GM23338 (cell line): ENCODE data around the gene GNB5. TPM values are rescaled to one million over a fixed set of nuclear protein-coding genes. Genes with fewer than 3 reads are reported as not detected.

ENCODE experiments used
- ATAC-seq: fragments of 200-7000 bp; cut with Tn5 transposase; 3 replicates; pipeline ENCODE4 v1.9.1; 2020
- DNase-seq: peaks from one replicate; pipeline ENCODE4 v3.0.0-alpha.2; 2015; ENCODE audit warnings: low spot score
- H2AFZ ChIP-seq: fragments of 200-600 bp; sonication (generic); 2 replicates; pipeline ENCODE4 v1.8.0; 2016; ENCODE audit warnings: antibody characterized with exemption, mild to moderate bottlenecking, moderate library complexity
- H3F3A ChIP-seq: fragments of 200-600 bp; sonication (generic); replicated peaks from 2 replicates; pipeline ENCODE4 v1.8.0; 2017; ENCODE audit warnings: antibody characterized with exemption, mixed run types, low read depth
- H3K27ac ChIP-seq: fragments of 200-600 bp; sonication (generic); 2 replicates; pipeline ENCODE4 v1.6.1; 2016; ENCODE audit warnings: low read depth
- H3K27me3 ChIP-seq: fragments of 200-600 bp; sonication (generic); 2 replicates; pipeline ENCODE4 v1.8.0; 2016; ENCODE audit warnings: mild to moderate bottlenecking, mixed run types, moderate library complexity; ENCODE audit not compliant: insufficient read depth
- H3K36me3 ChIP-seq: fragments of 200-600 bp; sonication (generic); 2 replicates; pipeline ENCODE4 v1.8.0; 2016; ENCODE audit warnings: mild to moderate bottlenecking; ENCODE audit not compliant: insufficient read depth
- H3K4me1 ChIP-seq: fragments of 200-600 bp; sonication (generic); 2 replicates; pipeline ENCODE4 v1.8.0; 2016; ENCODE audit warnings: mild to moderate bottlenecking, moderate library complexity; ENCODE audit not compliant: insufficient read depth
- H3K4me2 ChIP-seq: fragments of 200-600 bp; sonication (generic); 2 replicates; pipeline ENCODE4 v1.7.1; 2017; ENCODE audit warnings: mixed run types
- H3K4me3 ChIP-seq: fragments of 200-600 bp; sonication (generic); 2 replicates; pipeline ENCODE4 v1.6.1; 2016; ENCODE audit warnings: mixed run types
- H3K79me2 ChIP-seq: fragments of 200-600 bp; sonication (generic); replicated peaks from 2 replicates; pipeline ENCODE4 v1.8.0; 2017; ENCODE audit warnings: mild to moderate bottlenecking; ENCODE audit not compliant: insufficient read depth
- H3K9me2 ChIP-seq: fragments of 200-600 bp; sonication (generic); 2 replicates; pipeline ENCODE4 v1.8.0; 2017; ENCODE audit not compliant: insufficient read depth
- H4K20me1 ChIP-seq: fragments of 200-600 bp; sonication (generic); replicated peaks from 2 replicates; pipeline ENCODE4 v1.8.0; 2017; ENCODE audit warnings: mild to moderate bottlenecking; ENCODE audit not compliant: insufficient read depth
- H3K27ac Mint-ChIP-seq: 2 replicates; pipeline ENCODE4 v1.8.0; 2020; ENCODE audit warnings: inconsistent platforms, mild to moderate bottlenecking, moderate library complexity, mixed read lengths
- H3K27me3 Mint-ChIP-seq: 3 replicates; pipeline ENCODE4 v1.8.0; 2022; ENCODE audit warnings: low read depth, mild to moderate bottlenecking, moderate library complexity, mixed read lengths, inconsistent platforms; ENCODE audit not compliant: insufficient read depth, poor library complexity
- H3K36me3 Mint-ChIP-seq: 3 replicates; pipeline ENCODE4 v1.8.0; 2021; ENCODE audit warnings: low read depth, mild to moderate bottlenecking, inconsistent platforms, moderate library complexity, mixed read lengths
- H3K4me1 Mint-ChIP-seq: 3 replicates; pipeline ENCODE4 v1.8.0; 2020; ENCODE audit warnings: mild to moderate bottlenecking, inconsistent platforms, mixed read lengths
- H3K4me3 Mint-ChIP-seq: 3 replicates; pipeline ENCODE4 v1.8.0; 2021; ENCODE audit warnings: moderate library complexity, mild to moderate bottlenecking, inconsistent platforms, mixed read lengths
- H3K9me3 Mint-ChIP-seq: 3 replicates; pipeline ENCODE4 v1.8.0; 2020; ENCODE audit warnings: moderate library complexity, mild to moderate bottlenecking, inconsistent platforms, mixed read lengths
- EZH2phosphoT487 ChIP-seq: fragments of 200-600 bp; sonication (generic); IDR thresholded peaks from one replicate; pipeline ENCODE4 v1.8.1; 2018; ENCODE audit warnings: antibody characterized with exemption; ENCODE audit not compliant: unreplicated experiment
- JUNB ChIP-seq: IDR thresholded peaks from one replicate; pipeline ENCODE4 v1.6.1; 2016; ENCODE audit warnings: antibody characterized with exemption; ENCODE audit not compliant: unreplicated experiment
- NANOG ChIP-seq: IDR thresholded peaks from 2 replicates; pipeline ENCODE4 v1.6.1; 2016; ENCODE audit warnings: antibody characterized with exemption, borderline replicate concordance
- STAT1 ChIP-seq: IDR thresholded peaks from one replicate; pipeline ENCODE4 v1.6.1; 2016; ENCODE audit warnings: antibody characterized with exemption; ENCODE audit not compliant: unreplicated experiment
- ZNF114 ChIP-seq: fragments of 250-450 bp; sonication (Bioruptor Pico); IDR thresholded peaks from 2 replicates; pipeline ENCODE4 v1.5.0; 2020; ENCODE audit warnings: mild to moderate bottlenecking, moderate library complexity
- polyA plus RNA-seq: library from polyadenylated mRNA; unstranded; fragments of >200 nt; fragmentation: Nextera tagmentation; extraction: Ambion mirVana; gene quantifications from 2 replicates; pipeline ENCODE4 v1.2.1, GENCODE V29; 2016
- total RNA-seq: library from RNA; depleted of rRNA; stranded (reverse); fragments of >200 nt; shearing (Covaris generic); gene quantifications from 2 replicates; pipeline ENCODE4 v1.2.3, GENCODE V29; 2014
- TF ChIP-seq, protein P1 (sequence below): IDR thresholded peaks from 2 replicates; pipeline ENCODE4 v1.6.1; 2016; ENCODE audit warnings: antibody characterized with exemption
- TF ChIP-seq, protein P2 (sequence below): IDR thresholded peaks from one replicate; pipeline ENCODE4 v1.6.1; 2018; ENCODE audit warnings: antibody characterized with exemption; ENCODE audit not compliant: unreplicated experiment
- TF ChIP-seq, protein P3 (sequence below): fragments of 250-450 bp; sonication (Bioruptor Pico); IDR thresholded peaks from 2 replicates; pipeline ENCODE4 v1.5.0; 2020; ENCODE audit warnings: mild to moderate bottlenecking, moderate library complexity
- TF ChIP-seq, protein P4 (sequence below), 2 experiments: fragments of 200-600 bp in 1 of 2; sonication (generic) in 1 of 2; conservative IDR thresholded peaks; 2 replicates each; pipeline versions ENCODE4 v1.5.1 to v1.6.1; 2016 to 2017; ENCODE audit warnings: antibody characterized with exemption in 2 of 2, low read depth in 2 of 2, mild to moderate bottlenecking in 2 of 2, moderate library complexity in 1 of 2

GNB5 gene
- total and polyA plus RNA-seq, 2 experiments from 2014 or later: 23.0 to 40.8 TPM

DNA sequence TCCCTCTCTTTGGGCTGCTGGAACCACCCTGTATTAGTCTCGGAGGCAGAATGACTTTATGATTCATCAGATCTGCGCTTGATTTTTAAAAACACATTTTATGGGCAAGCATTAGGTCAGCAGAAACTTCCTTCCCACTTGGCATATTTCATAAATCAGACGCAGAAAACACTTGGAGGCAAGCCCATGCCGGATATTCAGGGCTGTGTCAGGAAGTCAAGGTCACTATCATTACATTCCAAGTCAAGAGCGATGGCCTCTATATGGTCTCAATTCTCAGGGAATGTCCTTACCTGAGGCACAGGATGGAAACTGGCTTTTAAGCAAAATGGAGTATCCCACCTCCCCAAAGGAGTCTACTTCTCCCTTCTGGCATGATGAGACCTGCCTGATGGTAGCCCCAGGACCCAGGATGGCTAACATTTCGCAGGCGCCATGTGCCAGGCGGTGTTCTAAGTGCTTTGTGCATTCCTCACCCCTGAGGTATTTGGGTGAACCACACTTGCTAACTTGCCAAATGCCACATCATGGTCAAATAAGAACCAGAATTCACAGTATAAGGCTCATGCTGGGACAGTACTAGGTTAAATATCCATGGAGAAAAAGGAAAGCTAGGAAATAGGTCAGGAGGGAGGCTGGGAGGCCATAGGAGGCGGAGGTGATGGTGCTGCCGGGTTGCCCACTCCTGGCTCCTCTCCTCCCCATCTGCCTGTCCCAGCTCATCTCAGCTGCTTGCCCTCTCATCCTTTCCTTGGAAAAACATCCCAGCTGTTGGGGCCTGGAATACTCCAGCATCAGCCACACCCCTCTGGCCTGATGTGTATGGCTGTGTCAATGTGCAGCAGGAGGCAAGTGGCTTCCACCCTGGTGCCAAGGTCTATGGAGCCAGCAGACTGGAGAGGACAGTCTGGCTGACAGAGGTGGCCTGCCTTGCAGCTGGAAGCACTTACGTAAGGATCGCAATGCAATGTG lies 97.4 kb downstream of the GNB5 start:
- peaks cover 5% of the 10 kb centered on the region; the same call in 2 of the 3 replicates for H3K9me3 Mint-ChIP-seq
- no peak for DNase-seq
- TF ChIP-seq, protein P1, sequence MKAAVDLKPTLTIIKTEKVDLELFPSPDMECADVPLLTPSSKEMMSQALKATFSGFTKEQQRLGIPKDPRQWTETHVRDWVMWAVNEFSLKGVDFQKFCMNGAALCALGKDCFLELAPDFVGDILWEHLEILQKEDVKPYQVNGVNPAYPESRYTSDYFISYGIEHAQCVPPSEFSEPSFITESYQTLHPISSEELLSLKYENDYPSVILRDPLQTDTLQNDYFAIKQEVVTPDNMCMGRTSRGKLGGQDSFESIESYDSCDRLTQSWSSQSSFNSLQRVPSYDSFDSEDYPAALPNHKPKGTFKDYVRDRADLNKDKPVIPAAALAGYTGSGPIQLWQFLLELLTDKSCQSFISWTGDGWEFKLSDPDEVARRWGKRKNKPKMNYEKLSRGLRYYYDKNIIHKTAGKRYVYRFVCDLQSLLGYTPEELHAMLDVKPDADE: no peak
- TF ChIP-seq, protein P2, sequence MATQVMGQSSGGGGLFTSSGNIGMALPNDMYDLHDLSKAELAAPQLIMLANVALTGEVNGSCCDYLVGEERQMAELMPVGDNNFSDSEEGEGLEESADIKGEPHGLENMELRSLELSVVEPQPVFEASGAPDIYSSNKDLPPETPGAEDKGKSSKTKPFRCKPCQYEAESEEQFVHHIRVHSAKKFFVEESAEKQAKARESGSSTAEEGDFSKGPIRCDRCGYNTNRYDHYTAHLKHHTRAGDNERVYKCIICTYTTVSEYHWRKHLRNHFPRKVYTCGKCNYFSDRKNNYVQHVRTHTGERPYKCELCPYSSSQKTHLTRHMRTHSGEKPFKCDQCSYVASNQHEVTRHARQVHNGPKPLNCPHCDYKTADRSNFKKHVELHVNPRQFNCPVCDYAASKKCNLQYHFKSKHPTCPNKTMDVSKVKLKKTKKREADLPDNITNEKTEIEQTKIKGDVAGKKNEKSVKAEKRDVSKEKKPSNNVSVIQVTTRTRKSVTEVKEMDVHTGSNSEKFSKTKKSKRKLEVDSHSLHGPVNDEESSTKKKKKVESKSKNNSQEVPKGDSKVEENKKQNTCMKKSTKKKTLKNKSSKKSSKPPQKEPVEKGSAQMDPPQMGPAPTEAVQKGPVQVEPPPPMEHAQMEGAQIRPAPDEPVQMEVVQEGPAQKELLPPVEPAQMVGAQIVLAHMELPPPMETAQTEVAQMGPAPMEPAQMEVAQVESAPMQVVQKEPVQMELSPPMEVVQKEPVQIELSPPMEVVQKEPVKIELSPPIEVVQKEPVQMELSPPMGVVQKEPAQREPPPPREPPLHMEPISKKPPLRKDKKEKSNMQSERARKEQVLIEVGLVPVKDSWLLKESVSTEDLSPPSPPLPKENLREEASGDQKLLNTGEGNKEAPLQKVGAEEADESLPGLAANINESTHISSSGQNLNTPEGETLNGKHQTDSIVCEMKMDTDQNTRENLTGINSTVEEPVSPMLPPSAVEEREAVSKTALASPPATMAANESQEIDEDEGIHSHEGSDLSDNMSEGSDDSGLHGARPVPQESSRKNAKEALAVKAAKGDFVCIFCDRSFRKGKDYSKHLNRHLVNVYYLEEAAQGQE: no peak
- TF ChIP-seq, protein P3, sequence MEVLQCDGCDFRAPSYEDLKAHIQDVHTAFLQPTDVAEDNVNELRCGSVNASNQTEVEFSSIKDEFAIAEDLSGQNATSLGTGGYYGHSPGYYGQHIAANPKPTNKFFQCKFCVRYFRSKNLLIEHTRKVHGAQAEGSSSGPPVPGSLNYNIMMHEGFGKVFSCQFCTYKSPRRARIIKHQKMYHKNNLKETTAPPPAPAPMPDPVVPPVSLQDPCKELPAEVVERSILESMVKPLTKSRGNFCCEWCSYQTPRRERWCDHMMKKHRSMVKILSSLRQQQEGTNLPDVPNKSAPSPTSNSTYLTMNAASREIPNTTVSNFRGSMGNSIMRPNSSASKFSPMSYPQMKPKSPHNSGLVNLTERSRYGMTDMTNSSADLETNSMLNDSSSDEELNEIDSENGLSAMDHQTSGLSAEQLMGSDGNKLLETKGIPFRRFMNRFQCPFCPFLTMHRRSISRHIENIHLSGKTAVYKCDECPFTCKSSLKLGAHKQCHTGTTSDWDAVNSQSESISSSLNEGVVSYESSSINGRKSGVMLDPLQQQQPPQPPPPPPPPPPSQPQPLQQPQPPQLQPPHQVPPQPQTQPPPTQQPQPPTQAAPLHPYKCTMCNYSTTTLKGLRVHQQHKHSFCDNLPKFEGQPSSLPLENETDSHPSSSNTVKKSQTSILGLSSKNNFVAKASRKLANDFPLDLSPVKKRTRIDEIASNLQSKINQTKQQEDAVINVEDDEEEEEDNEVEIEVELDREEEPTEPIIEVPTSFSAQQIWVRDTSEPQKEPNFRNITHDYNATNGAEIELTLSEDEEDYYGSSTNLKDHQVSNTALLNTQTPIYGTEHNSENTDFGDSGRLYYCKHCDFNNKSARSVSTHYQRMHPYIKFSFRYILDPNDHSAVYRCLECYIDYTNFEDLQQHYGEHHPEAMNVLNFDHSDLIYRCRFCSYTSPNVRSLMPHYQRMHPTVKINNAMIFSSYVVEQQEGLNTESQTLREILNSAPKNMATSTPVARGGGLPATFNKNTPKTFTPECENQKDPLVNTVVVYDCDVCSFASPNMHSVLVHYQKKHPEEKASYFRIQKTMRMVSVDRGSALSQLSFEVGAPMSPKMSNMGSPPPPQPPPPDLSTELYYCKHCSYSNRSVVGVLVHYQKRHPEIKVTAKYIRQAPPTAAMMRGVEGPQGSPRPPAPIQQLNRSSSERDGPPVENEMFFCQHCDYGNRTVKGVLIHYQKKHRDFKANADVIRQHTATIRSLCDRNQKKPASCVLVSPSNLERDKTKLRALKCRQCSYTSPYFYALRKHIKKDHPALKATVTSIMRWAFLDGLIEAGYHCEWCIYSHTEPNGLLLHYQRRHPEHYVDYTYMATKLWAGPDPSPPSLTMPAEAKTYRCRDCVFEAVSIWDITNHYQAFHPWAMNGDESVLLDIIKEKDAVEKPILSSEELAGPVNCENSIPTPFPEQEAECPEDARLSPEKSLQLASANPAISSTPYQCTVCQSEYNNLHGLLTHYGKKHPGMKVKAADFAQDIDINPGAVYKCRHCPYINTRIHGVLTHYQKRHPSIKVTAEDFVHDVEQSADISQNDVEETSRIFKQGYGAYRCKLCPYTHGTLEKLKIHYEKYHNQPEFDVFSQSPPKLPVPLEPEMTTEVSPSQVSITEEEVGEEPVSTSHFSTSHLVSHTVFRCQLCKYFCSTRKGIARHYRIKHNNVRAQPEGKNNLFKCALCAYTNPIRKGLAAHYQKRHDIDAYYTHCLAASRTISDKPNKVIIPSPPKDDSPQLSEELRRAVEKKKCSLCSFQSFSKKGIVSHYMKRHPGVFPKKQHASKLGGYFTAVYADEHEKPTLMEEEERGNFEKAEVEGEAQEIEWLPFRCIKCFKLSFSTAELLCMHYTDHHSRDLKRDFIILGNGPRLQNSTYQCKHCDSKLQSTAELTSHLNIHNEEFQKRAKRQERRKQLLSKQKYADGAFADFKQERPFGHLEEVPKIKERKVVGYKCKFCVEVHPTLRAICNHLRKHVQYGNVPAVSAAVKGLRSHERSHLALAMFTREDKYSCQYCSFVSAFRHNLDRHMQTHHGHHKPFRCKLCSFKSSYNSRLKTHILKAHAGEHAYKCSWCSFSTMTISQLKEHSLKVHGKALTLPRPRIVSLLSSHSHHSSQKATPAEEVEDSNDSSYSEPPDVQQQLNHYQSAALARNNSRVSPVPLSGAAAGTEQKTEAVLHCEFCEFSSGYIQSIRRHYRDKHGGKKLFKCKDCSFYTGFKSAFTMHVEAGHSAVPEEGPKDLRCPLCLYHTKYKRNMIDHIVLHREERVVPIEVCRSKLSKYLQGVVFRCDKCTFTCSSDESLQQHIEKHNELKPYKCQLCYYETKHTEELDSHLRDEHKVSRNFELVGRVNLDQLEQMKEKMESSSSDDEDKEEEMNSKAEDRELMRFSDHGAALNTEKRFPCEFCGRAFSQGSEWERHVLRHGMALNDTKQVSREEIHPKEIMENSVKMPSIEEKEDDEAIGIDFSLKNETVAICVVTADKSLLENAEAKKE: no peak
- no peak for TF ChIP-seq NANOG
- TF ChIP-seq, protein P4, sequence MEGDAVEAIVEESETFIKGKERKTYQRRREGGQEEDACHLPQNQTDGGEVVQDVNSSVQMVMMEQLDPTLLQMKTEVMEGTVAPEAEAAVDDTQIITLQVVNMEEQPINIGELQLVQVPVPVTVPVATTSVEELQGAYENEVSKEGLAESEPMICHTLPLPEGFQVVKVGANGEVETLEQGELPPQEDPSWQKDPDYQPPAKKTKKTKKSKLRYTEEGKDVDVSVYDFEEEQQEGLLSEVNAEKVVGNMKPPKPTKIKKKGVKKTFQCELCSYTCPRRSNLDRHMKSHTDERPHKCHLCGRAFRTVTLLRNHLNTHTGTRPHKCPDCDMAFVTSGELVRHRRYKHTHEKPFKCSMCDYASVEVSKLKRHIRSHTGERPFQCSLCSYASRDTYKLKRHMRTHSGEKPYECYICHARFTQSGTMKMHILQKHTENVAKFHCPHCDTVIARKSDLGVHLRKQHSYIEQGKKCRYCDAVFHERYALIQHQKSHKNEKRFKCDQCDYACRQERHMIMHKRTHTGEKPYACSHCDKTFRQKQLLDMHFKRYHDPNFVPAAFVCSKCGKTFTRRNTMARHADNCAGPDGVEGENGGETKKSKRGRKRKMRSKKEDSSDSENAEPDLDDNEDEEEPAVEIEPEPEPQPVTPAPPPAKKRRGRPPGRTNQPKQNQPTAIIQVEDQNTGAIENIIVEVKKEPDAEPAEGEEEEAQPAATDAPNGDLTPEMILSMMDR (conservative IDR thresholded peaks at IDR 0.05; ENCODE audit: low read depth in 2 of 2): no peak
- no peak for TF ChIP-seq EZH2phosphoT487
- TF ChIP-seq ZNF114 (CRISPR knock-in tag): no peak
- TF ChIP-seq JUNB: no peak
- TF ChIP-seq STAT1: no peak
- H3K27me3 Mint-ChIP-seq: peaks cover 2% of the 10 kb centered on the region
- H3K27ac Mint-ChIP-seq: no peak overlapping the region
- ATAC-seq: no peak
- Histone ChIP-seq H3K4me1 (no peaks in the 10 kb centered on the region), H4K20me1 (no peaks in the 10 kb centered on the region), H3K36me3 (no peaks in the 10 kb centered on the region), H3F3A (no peaks in the 10 kb centered on the region), H3K4me3 (no peak overlapping the region), H3K4me2 (no peak overlapping the region), H3K9me2 (no peaks in the 10 kb centered on the region; the same call in none of the 2 replicates), H3K79me2 (no peaks in the 10 kb centered on the region), H2AFZ (no peak overlapping the region; the same call in 1 of the 2 replicates), H3K27me3 (no peaks in the 10 kb centered on the region), H3K27ac (no peak overlapping the region)
- H3K4me3 Mint-ChIP-seq: no peak overlapping the region
- H3K4me1 Mint-ChIP-seq: no peaks in the 10 kb centered on the region
- no peaks in the 10 kb centered on the region for H3K36me3 Mint-ChIP-seq
